Stimulated activated naive CD8-positive, alpha-beta T cell treated with anti-CD3 and anti-CD28 coated beads, Interleukin-15, amount 100 ng/mL, for 72 hours (primary cell): Measurements from ENCODE around the gene FGFR2.

Source experiments
- ATAC-seq: fragments of 150-1000 bp; cut with Tn5 transposase; 2 replicates; pipeline ENCODE4 v1.10.0; 2021; ENCODE audit warnings: mild to moderate bottlenecking, moderate library complexity
- DNase-seq, 2 donors: peaks; one replicate each; pipeline ENCODE4 v3.0.0; 2021 to 2022
- H3K27ac Mint-ChIP-seq, 2 donors: one replicate each; pipeline ENCODE4 v1.8.0; 2022; ENCODE audit warnings: mild to moderate bottlenecking in 2 of 2, mixed read lengths in 2 of 2, moderate library complexity in 2 of 2
- H3K27me3 Mint-ChIP-seq: one replicate; pipeline ENCODE4 v1.8.0; 2022; ENCODE audit warnings: mixed read lengths
- H3K4me1 Mint-ChIP-seq: one replicate; pipeline ENCODE4 v1.8.0; 2022; ENCODE audit warnings: mild to moderate bottlenecking, mixed read lengths
- H3K4me3 Mint-ChIP-seq, 2 donors: one replicate each; pipeline ENCODE4 v1.8.0; 2022; ENCODE audit warnings: mild to moderate bottlenecking in 2 of 2, mixed read lengths in 2 of 2, moderate library complexity in 1 of 2
- H3K9me3 Mint-ChIP-seq, 2 donors: one replicate each; pipeline ENCODE4 v1.8.0; 2022; ENCODE audit warnings: mixed read lengths in 2 of 2

Gene FGFR2

DNA sequence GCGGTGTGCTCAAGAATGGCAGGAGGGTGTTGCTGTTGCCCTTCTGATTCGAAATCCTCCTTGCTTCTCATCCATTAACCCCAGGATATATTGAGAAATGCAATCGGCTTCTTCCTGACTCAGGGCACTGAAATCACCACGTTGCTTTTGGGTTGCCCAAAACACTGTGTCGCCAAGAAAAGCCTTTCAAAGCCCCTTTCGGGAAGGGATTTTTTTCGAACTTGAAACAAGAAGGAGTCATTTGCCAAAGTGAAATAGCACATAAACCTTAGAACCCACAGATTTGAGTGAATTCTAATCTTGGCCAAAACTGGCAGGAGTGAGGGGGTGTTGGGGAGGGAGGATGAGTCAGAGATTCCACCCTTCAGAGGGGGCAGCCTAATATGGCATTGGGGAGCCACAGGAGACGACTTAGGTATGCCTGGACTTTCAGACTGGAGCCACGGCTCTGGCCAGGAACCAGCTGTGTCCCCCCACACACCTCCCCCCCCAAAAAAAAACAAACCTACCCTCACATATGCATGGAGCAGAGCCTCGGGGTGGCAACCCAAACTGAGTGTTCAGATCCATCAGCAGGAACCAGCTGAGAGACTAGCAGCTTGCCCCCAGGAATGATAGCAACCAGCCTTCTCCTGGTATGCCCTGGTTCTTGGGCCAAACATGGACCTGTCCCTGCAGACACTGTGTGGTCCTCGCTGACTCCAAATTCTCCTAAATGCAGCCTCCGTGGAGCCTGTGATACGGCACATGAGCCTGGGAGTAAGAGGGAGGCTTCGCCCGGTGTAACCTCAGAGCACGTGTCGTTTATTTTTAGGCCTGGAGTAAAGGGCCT, 138.4 kb downstream of the FGFR2 start:
- DNase-seq (no peak), ATAC-seq (no peak)
- H3K27ac Mint-ChIP-seq, result peak overlapping the region in 1 of 2 donors; percentile 76
- no peaks in the 10 kb centered on the region for H3K4me1 Mint-ChIP-seq
- H3K9me3 Mint-ChIP-seq, result peaks cover 4 to 8% of the 10 kb centered on the region in 2 donors
- H3K27me3 Mint-ChIP-seq, result peaks cover 10% of the 10 kb centered on the region
- no peak overlapping the region for H3K4me3 Mint-ChIP-seq

DNA sequence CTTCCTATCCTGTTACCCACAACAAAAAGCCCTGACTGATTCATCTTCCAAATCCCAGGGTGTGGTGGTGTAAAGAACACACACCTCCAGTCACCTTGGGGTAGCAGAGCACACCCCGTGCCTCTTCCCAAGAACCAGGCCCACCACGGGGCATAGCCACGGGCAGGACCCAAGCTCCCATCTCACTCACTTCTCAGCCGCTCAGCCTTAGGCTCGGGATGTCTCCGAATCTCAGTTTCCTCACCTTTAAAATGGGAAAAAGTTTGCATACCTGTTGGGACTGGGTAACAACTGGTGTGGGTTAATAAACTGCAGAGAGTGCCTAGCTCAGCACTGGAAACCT, 139.0 kb downstream of the FGFR2 start:
- no peak for ATAC-seq
- no peak overlapping the region for H3K4me3 Mint-ChIP-seq
- no peak for DNase-seq
- peaks cover 10% of the 10 kb centered on the region for H3K27me3 Mint-ChIP-seq
- H3K9me3 Mint-ChIP-seq, result peaks cover 4 to 8% of the 10 kb centered on the region in 2 donors
- no peaks in the 10 kb centered on the region for H3K4me1 Mint-ChIP-seq
- H3K27ac Mint-ChIP-seq, result no peak overlapping the region

DNA sequence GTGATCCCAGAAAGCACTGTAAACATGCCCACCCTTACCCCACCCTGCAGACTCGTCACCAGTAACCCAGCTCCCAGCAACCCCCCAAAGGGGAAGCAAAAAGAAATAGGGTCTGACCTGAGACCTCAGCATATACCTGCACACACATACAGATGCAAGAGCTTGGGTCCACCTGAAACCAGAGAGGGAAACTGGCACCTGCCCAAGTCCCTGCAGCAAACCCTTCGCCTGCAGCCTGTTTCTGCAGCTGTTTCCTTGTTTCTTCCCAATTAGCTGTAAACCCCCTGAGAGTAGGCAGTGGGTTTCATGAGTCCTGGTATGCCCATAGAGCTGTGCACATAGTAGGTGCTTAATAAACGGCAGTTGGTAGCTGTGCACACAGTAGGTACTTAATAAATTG, 140.5 kb downstream of the FGFR2 start:
- Mint-ChIP-seq H3K27me3 (peaks cover 7% of the 10 kb centered on the region), H3K4me3 (no peak overlapping the region), H3K27ac (no peak overlapping the region), H3K4me1 (no peaks in the 10 kb centered on the region), H3K9me3 (peaks cover 4 to 8% of the 10 kb centered on the region in 2 donors)
- no peak for ATAC-seq
- no peak for DNase-seq

DNA sequence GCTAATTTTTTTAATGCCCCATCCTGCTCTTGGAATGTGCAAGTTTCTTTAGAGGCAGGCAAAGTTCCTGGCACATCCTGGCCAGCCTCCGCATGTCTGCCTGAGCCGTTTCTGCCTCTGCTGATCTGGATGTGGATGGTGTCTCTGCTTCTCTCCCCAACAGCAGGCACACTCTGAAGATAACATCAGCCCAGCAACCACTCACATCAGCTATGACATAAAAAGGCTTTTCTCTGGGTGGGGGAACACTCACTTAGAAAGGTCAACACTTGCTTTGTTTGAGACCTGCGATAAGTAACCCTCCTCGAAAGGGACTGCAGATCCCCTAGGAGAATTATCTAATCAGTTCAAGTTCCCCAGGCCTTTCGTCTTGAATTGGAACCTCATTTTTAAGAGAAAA, 142.9 kb downstream of the FGFR2 start:
- H3K27ac Mint-ChIP-seq, result no peak overlapping the region
- H3K27me3 Mint-ChIP-seq, result no peaks in the 10 kb centered on the region
- ATAC-seq (no peak), DNase-seq (no peak)
- H3K9me3 Mint-ChIP-seq, result peaks cover 4 to 8% of the 10 kb centered on the region in 2 donors
- no peak overlapping the region for H3K4me3 Mint-ChIP-seq
- no peaks in the 10 kb centered on the region for H3K4me1 Mint-ChIP-seq

DNA sequence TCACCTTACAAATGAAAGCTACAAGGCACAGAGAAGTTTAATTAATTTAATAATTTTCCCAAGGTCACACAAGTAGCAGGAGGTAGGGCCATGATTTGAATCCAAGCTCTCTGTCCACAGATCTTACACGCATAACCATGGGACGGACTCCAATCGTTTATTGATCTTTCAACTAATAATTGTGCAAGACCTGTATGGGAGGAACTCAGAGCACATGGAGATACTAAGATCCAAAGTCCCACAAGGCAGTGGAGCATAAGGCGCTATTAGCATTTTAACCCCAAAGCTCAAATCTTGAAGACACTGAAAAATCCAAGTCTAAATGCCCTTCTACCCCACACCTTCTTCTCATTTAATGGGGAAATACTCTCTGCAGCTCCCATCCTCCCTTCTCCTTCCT, 143.5 kb downstream of the FGFR2 start:
- ATAC-seq (no peak), DNase-seq (no peak)
- Mint-ChIP-seq H3K4me1 (no peaks in the 10 kb centered on the region), H3K4me3 (no peak overlapping the region), H3K9me3 (peaks cover 4 to 8% of the 10 kb centered on the region in 2 donors), H3K27ac (no peak overlapping the region), H3K27me3 (no peaks in the 10 kb centered on the region)

DNA sequence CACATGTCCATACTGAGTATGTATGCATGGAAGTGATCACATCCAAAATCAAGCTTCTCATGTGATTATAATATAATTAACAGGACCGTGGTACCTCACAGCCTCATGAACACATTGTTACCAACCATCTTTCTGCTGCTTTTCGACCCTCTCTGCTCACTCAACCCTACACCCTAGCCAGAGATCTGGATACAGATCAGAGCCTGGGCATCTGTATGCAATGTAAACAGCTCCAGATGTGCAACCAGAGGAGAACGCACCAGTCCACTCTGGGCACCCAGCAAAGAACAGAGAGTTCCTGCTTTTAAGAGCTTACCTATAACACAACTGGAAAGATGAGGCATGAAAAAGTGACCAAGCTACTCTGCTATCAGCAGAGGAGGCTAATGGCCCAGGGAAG, 145.1 kb downstream of the FGFR2 start:
- Mint-ChIP-seq H3K4me3 (no peak overlapping the region), H3K4me1 (no peaks in the 10 kb centered on the region), H3K27ac (peak overlapping the region in 1 of 2 donors; percentile 62), H3K27me3 (no peaks in the 10 kb centered on the region), H3K9me3 (peaks cover 4 to 8% of the 10 kb centered on the region in 2 donors)
- no peak for ATAC-seq
- no peak for DNase-seq

DNA sequence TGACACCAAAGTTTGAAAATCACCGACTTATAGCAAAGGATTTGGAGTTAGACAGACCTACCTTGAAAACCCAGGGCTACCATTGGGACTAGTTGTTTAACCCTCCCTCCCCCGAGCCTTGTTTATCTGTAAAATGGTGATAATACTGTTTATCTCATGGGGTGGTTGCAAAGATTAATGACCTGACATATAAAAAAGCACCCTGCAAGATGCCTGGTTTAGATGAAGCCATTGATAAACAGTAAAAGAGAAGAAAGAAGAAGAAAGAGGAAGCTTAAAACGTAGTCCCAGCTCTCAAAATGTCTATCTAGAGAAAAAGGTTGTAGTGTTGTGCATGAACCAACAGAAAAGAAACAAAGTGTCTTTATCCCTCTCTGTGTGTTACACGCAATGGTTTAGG, 145.7 kb downstream of the FGFR2 start:
- no peak overlapping the region for H3K4me3 Mint-ChIP-seq

DNA sequence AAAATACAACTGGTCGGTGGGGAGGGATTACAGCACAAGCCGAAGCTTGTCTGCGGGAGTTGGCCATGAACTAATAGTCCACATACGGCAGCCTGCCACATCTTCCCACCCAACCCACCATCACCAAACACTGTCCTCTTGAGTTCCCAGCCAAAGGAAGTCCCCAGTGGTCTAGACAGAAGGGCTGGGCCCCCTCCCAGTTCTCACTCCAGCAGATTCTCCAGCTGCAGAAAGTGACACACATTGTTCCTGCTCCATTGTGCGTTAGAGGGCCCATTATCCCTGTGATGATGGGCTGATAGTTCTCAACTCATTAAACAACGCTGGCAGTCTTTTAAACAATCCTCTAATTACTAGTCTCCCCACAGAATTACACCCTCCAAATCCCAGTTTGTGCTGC, 148.0 kb downstream of the FGFR2 start:
- Mint-ChIP-seq H3K9me3 (no peaks in the 10 kb centered on the region), H3K27ac (no peak overlapping the region), H3K4me3 (no peak overlapping the region), H3K27me3 (no peaks in the 10 kb centered on the region), H3K4me1 (no peaks in the 10 kb centered on the region)
- ATAC-seq, result no peak
- DNase-seq, result no peak

More for the DNA sequence above, 145.7 kb downstream of the FGFR2 start:
- Mint-ChIP-seq H3K27me3 (no peaks in the 10 kb centered on the region), H3K27ac (no peak overlapping the region), H3K4me1 (no peaks in the 10 kb centered on the region), H3K9me3 (peaks cover 4 to 8% of the 10 kb centered on the region in 2 donors)
- DNase-seq, result no peak
- ATAC-seq, result no peak

DNA sequence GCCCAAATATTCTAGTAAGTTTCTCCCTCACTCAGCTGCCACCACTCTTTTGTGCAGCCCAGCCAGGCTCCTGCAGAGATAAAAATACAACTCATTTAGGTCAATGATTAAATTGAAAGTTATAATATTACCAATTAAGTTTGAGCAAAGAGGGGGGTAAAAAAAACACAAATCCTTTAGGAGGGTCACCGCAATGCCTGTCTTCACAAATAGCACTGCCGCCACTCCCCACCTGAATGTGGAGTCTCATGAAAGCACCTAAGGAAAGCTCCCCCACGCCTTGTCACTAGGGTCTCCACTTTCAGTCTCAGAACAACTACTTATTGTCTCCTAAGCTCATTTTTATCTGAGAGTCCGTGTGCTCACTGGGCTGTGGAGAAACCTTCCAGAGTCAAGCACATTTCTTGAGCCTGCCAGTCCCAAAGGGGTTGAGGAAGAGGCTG, 148.7 kb downstream of the FGFR2 start:
- ATAC-seq (no peak), DNase-seq (no peak)
- no peaks in the 10 kb centered on the region for H3K27me3 Mint-ChIP-seq
- H3K9me3 Mint-ChIP-seq, result no peaks in the 10 kb centered on the region
- no peaks in the 10 kb centered on the region for H3K4me1 Mint-ChIP-seq
- H3K4me3 Mint-ChIP-seq, result no peak overlapping the region
- no peak overlapping the region for H3K27ac Mint-ChIP-seq

DNA sequence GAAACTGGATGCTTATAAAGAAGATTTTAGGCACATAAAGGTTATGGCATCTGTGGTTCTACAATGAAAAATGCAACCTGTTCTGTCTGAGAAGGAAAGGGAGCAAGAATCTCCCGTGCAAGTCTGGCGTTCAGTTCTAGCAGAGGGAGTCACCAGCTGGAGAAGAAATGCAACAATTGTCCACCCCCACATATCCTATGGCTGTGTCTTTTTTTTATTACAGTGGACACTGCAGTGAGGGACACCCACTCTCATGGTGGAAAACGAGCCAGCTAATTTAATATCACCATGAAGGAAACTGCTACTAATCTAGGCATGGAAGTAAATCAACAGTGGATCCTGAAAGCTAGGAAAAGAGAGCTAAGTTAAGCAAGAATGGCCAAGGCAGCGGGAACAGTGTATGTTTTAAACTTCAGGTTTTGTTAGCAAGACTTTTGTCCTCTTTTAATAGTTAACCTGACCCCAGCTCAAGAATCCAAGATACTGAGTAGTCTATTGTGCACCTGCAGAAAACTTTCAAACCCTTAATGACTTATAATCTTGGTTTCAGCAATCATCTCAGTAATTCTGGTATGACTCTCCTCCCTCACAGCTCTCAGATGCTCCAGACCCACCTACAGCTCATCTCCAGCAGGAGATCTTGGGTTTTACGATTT, 149.3 kb downstream of the FGFR2 start:
- H3K4me1 Mint-ChIP-seq, result no peaks in the 10 kb centered on the region
- no peaks in the 10 kb centered on the region for H3K9me3 Mint-ChIP-seq
- H3K27ac Mint-ChIP-seq, result no peak overlapping the region
- ATAC-seq, result no peak
- H3K4me3 Mint-ChIP-seq, result no peak overlapping the region
- no peaks in the 10 kb centered on the region for H3K27me3 Mint-ChIP-seq
- no peak for DNase-seq

DNA sequence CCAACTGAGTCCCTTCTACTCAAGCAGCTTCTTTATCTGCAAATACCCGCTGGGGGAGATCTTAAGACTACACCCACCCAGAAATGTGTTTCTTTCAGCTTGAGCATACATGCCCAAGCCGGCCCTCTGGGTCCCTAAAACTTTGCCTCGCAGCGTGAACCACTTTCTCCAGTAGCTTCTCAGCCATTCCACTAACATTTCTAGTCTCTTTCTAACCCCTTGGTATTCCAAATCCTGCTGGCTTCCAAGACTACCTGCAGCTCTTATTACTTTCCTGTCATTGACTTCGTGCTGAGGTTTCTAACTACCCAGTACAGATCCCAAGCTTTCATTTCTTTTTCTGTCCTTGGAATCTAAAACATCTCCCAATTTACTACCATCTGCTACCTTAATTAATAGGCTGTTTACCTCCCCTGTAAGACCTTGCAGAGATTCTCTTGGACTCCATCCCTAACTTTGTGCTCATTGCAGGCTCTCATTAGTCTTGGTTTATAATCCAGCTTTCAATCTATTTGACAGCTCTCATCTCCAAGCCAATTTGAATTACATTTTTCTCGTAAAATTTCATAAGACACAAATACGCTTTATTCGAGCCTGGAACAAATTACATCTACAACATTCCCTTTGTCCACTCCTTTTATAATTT, 153.6 kb downstream of the FGFR2 start:
- H3K27ac Mint-ChIP-seq, result no peak overlapping the region
- H3K4me1 Mint-ChIP-seq, result no peaks in the 10 kb centered on the region
- no peaks in the 10 kb centered on the region for H3K9me3 Mint-ChIP-seq
- ATAC-seq (no peak), DNase-seq (no peak)
- no peak overlapping the region for H3K4me3 Mint-ChIP-seq
- H3K27me3 Mint-ChIP-seq, result no peaks in the 10 kb centered on the region

DNA sequence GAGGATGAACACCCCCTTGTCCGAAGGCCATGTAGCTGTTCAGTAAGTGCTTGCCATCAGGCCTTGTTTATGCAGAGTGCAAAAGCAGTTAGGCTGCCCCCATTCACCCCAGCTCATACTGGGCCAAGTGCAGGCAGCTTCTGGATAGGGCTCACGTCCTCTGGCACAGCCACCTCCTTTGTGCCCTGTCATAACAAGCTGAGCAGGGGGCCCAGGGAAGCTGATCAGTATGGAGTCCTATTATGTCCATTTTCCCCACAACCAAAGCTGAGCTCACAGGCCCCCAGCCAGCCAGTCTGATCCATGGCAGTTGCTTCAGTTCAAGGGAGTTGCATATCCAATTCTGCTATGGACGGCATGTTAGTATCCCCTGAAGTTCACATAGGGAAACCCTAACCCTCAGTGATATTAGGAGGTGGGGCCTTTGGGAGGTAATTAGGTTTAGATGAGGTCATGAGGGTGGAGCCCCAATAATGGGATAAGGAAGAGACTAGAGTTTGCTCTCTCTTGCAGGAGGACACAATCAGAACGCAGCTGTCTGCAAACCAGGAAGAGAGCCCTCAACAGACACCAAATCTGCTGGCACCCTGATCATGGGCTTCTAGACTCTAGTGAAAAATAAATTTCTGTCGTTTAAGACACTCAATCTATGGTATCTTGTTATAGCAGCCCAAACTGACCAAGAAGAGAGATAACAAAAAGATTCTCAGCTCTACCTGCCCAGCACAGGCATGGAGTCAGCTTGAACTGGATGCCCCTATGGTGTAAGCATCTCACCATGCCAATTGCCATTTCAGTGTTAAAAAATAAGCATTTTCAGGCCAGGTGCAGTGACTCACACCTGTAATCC, 155.9 kb downstream of the FGFR2 start:
- ATAC-seq (peak; percentile 18), DNase-seq (no peak)
- Mint-ChIP-seq H3K27ac (no peak overlapping the region), H3K27me3 (no peaks in the 10 kb centered on the region), H3K4me1 (no peaks in the 10 kb centered on the region), H3K4me3 (no peak overlapping the region), H3K9me3 (no peaks in the 10 kb centered on the region)

DNA sequence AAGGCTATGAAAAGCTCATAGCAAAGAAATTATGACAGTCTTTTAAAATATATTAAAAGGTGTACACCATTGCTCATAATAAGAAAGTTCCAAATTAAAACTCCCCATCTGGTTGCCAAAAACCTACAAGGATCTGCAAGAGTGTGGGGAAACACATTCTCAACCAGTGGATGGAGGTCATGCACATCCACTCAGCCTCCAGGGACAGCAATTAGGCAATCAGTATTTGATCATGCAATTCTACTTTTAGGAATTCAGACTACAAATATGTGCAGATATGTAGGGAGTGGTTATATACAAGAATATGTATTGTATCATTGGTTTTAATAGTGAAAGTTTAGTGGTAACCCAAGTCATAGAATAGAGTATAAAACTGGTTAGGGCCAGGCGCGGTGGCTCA, 157.8 kb downstream of the FGFR2 start:
- no peak overlapping the region for H3K4me3 Mint-ChIP-seq
- no peak overlapping the region for H3K27ac Mint-ChIP-seq
- H3K27me3 Mint-ChIP-seq, result no peaks in the 10 kb centered on the region
- H3K4me1 Mint-ChIP-seq, result no peaks in the 10 kb centered on the region
- no peak for ATAC-seq
- no peak for DNase-seq
- H3K9me3 Mint-ChIP-seq, result no peaks in the 10 kb centered on the region

DNA sequence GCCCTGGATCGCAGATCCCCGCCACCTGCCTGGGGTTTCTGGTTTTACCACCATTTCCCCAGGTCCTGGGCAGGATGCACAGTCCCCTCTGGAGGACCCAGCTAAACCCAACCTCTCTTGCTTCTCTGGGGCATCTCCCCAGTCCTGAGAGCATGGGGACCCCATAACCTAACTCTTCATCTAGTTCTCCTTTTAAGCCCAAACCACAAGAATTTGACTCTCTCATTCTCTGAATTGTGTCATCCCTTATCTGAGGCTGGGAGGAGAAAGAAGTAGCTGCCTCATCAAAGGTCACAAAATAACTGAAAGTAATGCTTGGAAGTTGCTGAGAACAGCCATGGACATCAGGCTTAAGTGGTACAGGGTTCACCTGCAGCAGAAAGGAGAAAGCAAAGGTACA, 159.9 kb downstream of the FGFR2 start:
- ATAC-seq (no peak), DNase-seq (no peak)
- Mint-ChIP-seq H3K27me3 (no peaks in the 10 kb centered on the region), H3K4me3 (no peak overlapping the region), H3K9me3 (no peaks in the 10 kb centered on the region), H3K4me1 (no peaks in the 10 kb centered on the region), H3K27ac (no peak overlapping the region)

DNA sequence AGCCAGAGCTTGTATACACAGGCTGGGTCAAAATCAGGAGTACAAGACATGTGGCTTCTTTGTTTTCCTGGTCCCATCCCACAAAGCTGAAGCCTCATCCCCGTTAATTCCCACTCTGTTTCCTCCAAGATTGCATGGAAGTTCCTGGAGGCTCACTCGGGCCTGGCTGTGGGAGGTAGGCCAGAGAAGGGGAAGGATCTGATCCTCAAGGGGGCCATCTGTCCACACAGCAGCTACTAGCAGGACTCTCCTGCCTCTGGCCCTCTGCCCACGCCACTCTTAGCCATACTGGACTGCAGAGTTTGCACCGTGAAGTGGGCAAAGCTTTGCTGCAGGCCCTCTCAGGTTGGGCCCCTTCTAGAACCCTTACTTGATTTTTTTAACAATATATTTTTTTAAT, 160.6 kb downstream of the FGFR2 start:
- Mint-ChIP-seq H3K4me3 (no peak overlapping the region), H3K27ac (no peak overlapping the region), H3K9me3 (no peaks in the 10 kb centered on the region), H3K4me1 (no peaks in the 10 kb centered on the region), H3K27me3 (no peaks in the 10 kb centered on the region)
- DNase-seq (no peak), ATAC-seq (no peak)
